ENCODE results near the gene LSM3. TPM values are rescaled to one million over a fixed set of nuclear protein-coding genes. Genes with fewer than 3 reads are reported as not detected.
"Not testable (repeated sequence)": the region's sequence is repeated elsewhere in the genome, so short reads cannot be mapped to it uniquely, and the experiment has no call there.

Gene LSM3
- total and polyA plus RNA-seq, 2 experiments from 2014 or later, result 5.9 to 32.2 TPM

DNA sequence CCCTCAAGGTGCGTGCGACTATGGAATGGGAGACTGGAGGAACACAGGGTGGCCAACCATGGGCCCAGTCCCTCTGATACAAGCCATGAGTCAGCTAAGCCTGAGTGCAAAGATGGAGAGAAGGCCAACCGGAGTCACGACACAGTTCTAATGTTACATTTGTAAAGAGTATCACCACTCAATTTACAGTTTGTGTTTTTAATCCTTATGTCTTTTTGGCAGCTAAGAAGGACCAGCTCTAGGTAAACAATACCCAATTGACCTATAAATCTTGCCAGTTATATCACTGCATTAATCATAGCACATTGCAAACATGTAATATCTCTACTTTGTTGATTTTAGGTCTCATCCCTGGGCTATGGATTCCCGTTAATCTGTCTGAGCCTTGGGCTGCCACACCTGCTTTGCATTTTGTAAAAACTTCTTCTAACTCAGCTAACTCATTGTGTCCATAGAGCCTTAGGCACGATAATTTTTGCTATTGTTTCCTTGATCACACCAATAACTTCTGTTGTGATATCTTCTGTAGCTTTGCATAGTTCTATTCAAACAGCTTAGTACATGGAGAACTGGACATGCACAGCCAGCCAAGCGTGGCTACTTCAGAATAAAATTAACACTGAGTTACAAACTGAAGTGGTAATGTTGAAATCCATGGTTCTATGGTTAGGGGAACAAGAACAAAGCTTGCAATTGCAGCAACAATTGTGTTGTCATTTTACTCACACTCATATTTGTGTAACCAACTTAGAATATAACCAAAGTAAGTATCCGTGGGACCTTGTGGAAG, 50.3 kb downstream of the LSM3 start:
- DNase-seq (ENCODE audit: low read depth in 1 of 2, low spot score in 1 of 2), result no peak

DNA sequence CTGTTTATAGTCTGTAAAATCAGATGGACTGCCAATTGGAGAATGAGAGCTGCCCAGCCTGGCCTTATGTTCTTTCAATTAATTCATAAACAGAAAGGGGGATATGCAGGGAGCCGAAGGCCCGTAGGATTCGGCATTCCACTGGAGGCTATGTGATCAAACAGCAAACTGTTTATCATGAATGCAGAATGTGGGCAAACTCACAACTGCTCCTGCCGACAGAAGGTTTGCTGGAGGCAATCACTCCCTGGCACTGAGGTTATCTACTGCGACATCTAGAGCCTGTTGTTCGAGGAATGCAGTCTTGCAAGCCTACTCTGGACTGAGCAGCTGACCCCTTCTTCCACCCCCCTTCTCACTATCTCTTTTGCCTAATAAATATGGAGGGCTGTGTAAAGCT, 51.1 kb downstream of the LSM3 start:
- not testable (repeated sequence) for H3K36me3 ChIP-seq; H3K4me3 ChIP-seq; DNase-seq (ENCODE audit: low read depth in 1 of 2, low spot score in 1 of 2); H3K27me3 ChIP-seq; H3K27ac ChIP-seq; H3K9me3 ChIP-seq (ENCODE audit: low read depth)
- peaks cover 36% of the 10 kb centered on the region for H3K4me1 ChIP-seq (ENCODE audit: low read depth)

More for the DNA sequence above, 50.3 kb downstream of the LSM3 start:
- TF ChIP-seq, protein P1, sequence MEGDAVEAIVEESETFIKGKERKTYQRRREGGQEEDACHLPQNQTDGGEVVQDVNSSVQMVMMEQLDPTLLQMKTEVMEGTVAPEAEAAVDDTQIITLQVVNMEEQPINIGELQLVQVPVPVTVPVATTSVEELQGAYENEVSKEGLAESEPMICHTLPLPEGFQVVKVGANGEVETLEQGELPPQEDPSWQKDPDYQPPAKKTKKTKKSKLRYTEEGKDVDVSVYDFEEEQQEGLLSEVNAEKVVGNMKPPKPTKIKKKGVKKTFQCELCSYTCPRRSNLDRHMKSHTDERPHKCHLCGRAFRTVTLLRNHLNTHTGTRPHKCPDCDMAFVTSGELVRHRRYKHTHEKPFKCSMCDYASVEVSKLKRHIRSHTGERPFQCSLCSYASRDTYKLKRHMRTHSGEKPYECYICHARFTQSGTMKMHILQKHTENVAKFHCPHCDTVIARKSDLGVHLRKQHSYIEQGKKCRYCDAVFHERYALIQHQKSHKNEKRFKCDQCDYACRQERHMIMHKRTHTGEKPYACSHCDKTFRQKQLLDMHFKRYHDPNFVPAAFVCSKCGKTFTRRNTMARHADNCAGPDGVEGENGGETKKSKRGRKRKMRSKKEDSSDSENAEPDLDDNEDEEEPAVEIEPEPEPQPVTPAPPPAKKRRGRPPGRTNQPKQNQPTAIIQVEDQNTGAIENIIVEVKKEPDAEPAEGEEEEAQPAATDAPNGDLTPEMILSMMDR (IDR thresholded peaks at IDR 0.05; ENCODE audit: low read depth, low read length), result no peak
- no peaks in the 10 kb centered on the region for H3K36me3 ChIP-seq
- no peak overlapping the region for H3K4me3 ChIP-seq
- H3K9me3 ChIP-seq (ENCODE audit: low read depth), result no peaks in the 10 kb centered on the region
- H3K27ac ChIP-seq, result no peak overlapping the region
- H3K4me1 ChIP-seq (ENCODE audit: low read depth), result peaks cover 34% of the 10 kb centered on the region
- no peaks in the 10 kb centered on the region for H3K27me3 ChIP-seq

DNA sequence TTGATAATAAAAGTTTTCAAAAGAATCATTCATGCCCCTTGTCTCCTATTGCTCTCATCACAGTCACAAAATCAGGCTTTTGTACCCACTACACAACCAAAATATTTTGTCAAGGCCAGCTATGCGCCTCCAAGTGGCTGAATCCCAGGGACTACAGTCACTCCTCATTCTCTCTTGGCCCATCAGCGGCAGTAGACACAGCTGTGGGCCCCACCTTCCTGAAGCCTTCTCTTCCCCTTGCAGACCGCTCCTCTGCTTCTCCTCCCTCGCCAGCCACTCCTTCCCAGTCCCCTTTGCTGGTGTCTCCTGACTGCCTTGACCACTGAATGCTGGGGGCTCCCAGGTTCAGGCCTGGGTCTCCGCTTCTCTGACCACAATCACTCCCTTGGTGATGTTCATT, 52.1 kb downstream of the LSM3 start:
- Histone ChIP-seq H3K9me3 (ENCODE audit: low read depth) (no peaks in the 10 kb centered on the region), H3K27me3 (no peaks in the 10 kb centered on the region), H3K36me3 (no peaks in the 10 kb centered on the region), H3K4me1 (ENCODE audit: low read depth) (peaks cover 34% of the 10 kb centered on the region), H3K4me3 (no peak overlapping the region), H3K27ac (no peak overlapping the region)
- TF ChIP-seq, protein P1 (IDR thresholded peaks at IDR 0.05; ENCODE audit: low read depth, low read length), result no peak
- no peak for DNase-seq (ENCODE audit: low read depth in 1 of 2, low spot score in 1 of 2)

DNA sequence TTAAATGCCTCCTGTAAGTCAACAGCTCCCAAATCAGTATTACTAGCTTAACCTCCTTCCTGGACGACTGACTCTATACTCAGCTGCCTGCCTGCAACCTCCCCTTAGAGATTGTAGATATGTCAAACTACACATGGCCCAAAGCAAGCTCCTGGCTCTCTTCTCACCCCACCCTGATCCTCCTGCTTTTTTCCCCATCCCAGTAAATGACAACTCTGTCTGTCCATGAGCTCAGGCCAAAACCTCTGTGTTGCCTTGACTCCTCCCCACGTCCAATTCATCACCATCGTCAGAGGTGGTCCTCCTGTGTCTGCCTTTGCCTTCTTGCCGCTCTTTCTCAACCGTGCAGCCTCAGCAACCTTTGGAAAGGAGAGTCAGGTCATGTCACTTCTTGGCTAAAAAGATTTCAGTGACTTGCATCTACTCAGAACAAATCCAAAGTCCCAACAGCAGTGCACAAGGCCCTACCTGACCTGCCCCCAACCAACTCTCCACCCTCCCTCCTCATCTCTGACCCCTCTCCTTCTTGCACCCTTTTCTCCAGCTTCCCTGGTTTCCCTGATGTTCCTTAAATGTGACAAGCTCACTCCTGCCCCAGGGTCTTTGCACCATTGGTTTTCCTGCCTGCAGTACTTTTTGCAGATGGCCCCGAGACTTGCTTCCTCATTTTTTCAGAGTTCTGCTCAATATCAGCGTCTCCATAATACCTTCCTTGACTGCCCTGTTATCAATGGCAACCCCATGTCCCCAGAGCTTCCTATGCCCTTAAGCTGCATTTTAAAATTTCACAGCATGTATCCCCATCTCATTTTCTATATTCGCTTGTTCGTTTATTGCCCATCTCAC, 52.8 kb downstream of the LSM3 start:
- H3K4me1 ChIP-seq (ENCODE audit: low read depth), result peaks cover 34% of the 10 kb centered on the region
- H3K27me3 ChIP-seq, result no peaks in the 10 kb centered on the region
- TF ChIP-seq, protein P1 (IDR thresholded peaks at IDR 0.05; ENCODE audit: low read depth, low read length), result no peak
- peak overlapping the region; percentile 50 for H3K27ac ChIP-seq
- no peaks in the 10 kb centered on the region for H3K9me3 ChIP-seq (ENCODE audit: low read depth)
- no peaks in the 10 kb centered on the region for H3K36me3 ChIP-seq
- no peak for DNase-seq (ENCODE audit: low read depth in 1 of 2, low spot score in 1 of 2)
- H3K4me3 ChIP-seq, result no peak overlapping the region

DNA sequence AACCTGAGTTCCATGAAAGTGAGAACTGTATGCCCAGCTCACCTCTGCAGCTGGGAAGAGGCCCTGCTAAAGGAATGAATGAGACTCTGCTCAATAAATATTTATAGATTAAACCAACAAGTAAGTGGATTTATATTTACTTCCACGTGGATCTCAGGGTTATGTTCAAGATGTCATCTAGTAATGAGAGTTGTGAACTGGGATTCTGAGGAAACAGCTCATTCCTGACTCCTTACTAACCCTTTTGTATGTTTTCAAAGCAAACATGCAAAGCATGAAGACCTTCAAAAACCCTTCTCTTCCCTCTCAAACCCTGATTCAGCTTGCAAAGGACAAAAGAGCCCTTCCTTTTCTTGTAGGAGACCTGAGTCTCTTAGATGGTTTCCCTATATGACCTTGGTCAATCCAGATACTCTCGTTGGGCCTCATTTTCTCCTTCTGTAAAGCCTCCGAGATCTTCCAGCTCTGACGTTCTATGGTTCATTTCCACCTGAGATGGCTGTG, 53.4 kb downstream of the LSM3 start:
- no peak for DNase-seq (ENCODE audit: low read depth in 1 of 2, low spot score in 1 of 2)
- Histone ChIP-seq H3K27ac (peak overlapping the region; percentile 50), H3K4me3 (no peak overlapping the region), H3K36me3 (no peaks in the 10 kb centered on the region), H3K4me1 (ENCODE audit: low read depth) (peaks cover 34% of the 10 kb centered on the region), H3K9me3 (ENCODE audit: low read depth) (no peaks in the 10 kb centered on the region), H3K27me3 (no peaks in the 10 kb centered on the region)
- TF ChIP-seq, protein P1 (IDR thresholded peaks at IDR 0.05; ENCODE audit: low read depth, low read length), result no peak

All from cardiac muscle cell (in vitro differentiated cells and primary cell).